NCI-H774 (cell line): ENCODE measurements around the gene CD244.

Experiments
- DNase-seq: peaks from one replicate; lab custom pipeline; 2025; lab: John Stamatoyannopoulos, UW

Gene CD244

GRCh38 chr1:160844447-160845232 is 18.0 kb downstream of the CD244 start:
- no peak for DNase-seq

- no peak for DNase-seq
These were observed 21.6 kb downstream of the CD244 start for GRCh38 chr1:160841079-160841478.

- no peak for DNase-seq
These were observed 22.9 kb downstream of the CD244 start for GRCh38 chr1:160839746-160840145.

- DNase-seq: no peak
These were observed 23.8 kb downstream of the CD244 start for GRCh38 chr1:160838888-160839287.

- no peak for DNase-seq
These were observed 25.0 kb downstream of the CD244 start for GRCh38 chr1:160837558-160838205.

- no peak for DNase-seq
These were observed 25.6 kb downstream of the CD244 start for GRCh38 chr1:160836981-160837557.

GRCh38 chr1:160836561-160836960 is 26.1 kb downstream of the CD244 start:
- DNase-seq: no peak

- DNase-seq: no peak
These were observed 26.9 kb downstream of the CD244 start for GRCh38 chr1:160835751-160836150.

- DNase-seq: no peak
These were observed 27.6 kb downstream of the CD244 start for GRCh38 chr1:160834945-160835565.

GRCh38 chr1:160830321-160831153 is 32.1 kb downstream of the CD244 start:
- DNase-seq: no peak

GRCh38 chr1:160829766-160830165 is 32.9 kb downstream of the CD244 start:
- DNase-seq: no peak

GRCh38 chr1:160827418-160827817 is 35.3 kb downstream of the CD244 start:
- no peak for DNase-seq

GRCh38 chr1:160826546-160826945 is 36.1 kb downstream of the CD244 start:
- DNase-seq: no peak

GRCh38 chr1:160823296-160823695 is 39.4 kb downstream of the CD244 start:
- no peak for DNase-seq

- no peak for DNase-seq
These were observed 41.1 kb downstream of the CD244 start for GRCh38 chr1:160821627-160822026.

- no peak for DNase-seq
These were observed 43.5 kb downstream of the CD244 start for GRCh38 chr1:160819186-160819585.

GRCh38 chr1:160818207-160818937 is 44.3 kb downstream of the CD244 start:
- DNase-seq: no peak

GRCh38 chr1:160814856-160815255 is 47.8 kb downstream of the CD244 start:
- DNase-seq: no peak

- no peak for DNase-seq
These were observed 48.4 kb downstream of the CD244 start for GRCh38 chr1:160814316-160814715.

- DNase-seq: no peak
These were observed 49.5 kb downstream of the CD244 start for GRCh38 chr1:160813215-160813614.

GRCh38 chr1:160811147-160811546 is 51.5 kb downstream of the CD244 start:
- DNase-seq: no peak
